GM19240 (cell line): ENCODE measurements around the gene ANKRD17.

Experiments
- DNase-seq: peaks from one replicate; pipeline ENCODE4 v3.0.0; 2011; ENCODE audit warnings: low spot score; ENCODE audit not compliant: insufficient read length

The ANKRD17 gene

DNA sequence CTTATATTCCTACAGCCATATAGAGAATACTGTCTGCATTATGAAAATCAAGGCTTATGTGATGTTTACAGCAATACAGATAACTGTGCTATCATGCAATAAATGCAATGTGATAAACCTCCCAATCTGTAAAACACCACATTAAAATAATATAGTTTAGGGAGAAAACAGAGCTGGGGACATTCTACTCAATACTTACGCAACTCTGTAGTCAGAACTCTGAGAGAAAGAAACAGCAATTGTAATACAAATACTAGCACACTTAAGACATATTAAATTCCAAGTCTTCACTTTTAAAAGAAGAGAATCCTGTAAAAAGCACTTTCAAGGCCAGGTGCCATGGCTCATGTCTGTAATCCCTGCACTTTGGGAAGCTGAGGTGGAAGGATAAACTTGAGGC is 61.4 kb downstream of the ANKRD17 start:
- no peak for DNase-seq

DNA sequence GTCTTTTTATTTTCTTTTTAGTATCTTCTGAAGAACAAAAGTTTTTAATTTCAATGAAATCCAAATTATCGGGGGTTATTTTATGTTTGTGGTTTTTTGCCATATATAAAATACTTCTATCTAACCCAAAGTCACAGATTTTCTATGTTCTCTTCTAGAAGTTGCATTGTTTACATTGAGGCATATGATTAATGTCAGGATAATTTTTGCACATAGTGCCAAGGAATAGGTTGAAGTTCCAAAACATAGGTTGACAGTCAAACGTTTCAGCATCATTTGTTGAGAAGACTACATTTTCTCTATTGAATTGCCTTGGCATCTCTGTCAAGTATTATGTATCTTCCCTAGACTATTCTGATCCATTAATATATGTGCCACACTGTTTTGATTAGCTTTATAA is 64.5 kb downstream of the ANKRD17 start:
- DNase-seq = no peak

DNA sequence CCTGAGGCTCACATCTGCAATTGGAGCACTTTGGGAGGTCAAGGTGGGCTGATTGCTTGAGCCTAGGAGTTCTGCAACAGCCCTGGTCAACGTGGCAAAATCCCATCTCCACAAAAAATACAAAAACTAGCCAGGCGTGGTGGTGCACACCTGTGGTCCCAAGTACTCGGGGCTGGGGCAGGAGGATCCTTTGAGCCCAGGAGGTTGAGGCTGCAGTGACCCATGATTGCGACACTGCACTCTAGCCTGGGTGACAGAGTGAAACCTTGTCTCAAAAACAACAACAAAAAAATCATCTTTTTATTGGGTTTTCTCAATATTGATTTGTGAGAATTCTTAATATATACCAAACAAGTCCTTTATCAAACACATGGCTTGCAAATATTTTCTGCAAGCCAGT is 64.9 kb downstream of the ANKRD17 start:
- DNase-seq = no peak

DNA sequence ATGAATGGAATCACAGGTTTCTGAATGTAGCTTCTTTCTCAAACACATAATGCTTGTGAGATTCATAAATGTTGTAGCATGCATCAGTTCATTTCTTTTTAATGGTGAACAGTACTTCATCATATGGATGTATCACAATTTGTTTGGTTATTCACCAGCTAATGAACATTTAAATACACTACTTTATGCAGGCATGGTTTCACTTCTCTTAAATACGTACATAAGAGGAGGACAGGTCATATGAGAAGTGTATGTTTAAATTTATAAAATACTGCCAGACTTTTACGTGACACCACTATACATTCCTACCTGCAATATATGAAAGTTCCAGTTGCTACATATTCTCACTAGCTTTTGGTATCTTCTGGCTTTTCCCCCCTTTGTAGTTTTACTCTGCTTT is 65.4 kb downstream of the ANKRD17 start:
- DNase-seq = no peak

- DNase-seq = no peak
Measured at GRCh38 chr4:73189274-73189810, 69.3 kb downstream of the ANKRD17 start.

- no peak for DNase-seq
Measured at GRCh38 chr4:73187325-73187724, 71.3 kb downstream of the ANKRD17 start.

DNA sequence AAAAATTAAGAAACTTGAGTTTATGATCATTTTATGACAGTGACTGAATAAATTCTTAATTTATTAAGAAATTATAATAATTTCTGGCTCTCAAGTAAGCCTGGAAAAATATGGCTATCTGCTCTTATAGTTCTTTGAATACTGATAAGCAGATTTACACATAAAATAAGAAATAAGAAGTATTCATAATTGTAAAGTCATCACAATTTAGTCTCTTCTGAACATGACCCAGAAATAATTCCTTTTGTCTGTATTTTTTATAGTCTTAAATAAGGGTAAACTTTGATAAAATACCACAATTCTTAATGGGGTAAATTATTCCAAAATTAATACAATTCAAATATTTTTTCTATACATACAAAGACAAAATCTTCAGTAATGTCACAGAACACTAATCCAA is 72.7 kb downstream of the ANKRD17 start:
- no peak for DNase-seq

DNA sequence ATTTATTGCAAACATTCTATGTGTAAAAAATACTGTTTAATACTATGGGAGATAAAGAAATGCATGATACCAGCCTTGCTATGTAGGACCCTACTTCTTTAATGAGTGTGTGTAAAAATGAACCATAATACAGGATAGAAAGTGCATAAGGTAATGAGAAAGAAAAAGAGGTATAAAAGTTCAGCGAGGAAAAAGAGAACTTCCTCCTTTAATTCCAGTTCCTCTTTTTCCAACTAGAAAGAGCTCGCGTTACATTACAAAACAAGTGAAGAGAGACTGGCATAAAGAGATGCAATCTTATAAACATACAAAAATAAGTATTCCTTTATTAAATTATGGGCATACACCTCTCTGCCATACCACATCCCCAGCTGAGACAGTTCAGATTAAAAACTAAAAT is 77.4 kb downstream of the ANKRD17 start:
- DNase-seq = no peak

DNA sequence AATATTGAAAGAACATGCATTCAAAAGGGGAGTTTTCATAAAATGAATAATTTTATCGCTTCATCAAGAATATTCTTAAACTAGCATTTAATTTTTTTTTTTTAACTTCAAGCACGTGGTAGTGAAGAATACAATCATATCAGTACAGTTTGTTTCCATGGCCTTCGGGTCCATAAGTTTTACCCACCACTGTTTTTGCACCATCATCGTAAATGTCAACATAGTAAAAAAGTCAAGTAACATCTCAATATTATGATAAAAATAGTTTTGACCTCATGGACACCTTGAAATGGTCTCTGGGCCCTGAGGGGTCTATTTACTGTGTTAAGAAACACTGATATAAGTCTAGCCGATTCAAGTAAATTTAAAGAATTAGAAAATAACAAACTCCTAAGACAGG is 80.2 kb downstream of the ANKRD17 start:
- no peak for DNase-seq

DNA sequence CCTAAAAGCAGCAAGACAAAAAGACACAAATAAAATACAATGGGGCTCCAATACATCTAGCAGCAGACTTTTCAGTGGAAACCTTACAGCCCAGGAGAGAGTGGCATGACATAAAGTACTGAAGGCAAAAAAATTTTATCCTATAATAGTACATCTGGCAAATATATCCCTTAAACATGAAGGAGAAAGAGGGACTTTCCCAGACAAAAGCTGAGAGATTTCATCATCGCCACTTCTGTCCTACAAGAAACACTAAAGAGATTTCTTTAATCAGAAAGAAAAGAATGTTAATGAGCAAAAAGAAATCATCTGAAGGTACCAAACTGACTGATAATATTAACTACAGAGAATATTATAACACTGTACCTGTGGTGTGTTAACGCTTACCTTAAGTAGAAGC is 86.4 kb downstream of the ANKRD17 start:
- DNase-seq = no peak

DNA sequence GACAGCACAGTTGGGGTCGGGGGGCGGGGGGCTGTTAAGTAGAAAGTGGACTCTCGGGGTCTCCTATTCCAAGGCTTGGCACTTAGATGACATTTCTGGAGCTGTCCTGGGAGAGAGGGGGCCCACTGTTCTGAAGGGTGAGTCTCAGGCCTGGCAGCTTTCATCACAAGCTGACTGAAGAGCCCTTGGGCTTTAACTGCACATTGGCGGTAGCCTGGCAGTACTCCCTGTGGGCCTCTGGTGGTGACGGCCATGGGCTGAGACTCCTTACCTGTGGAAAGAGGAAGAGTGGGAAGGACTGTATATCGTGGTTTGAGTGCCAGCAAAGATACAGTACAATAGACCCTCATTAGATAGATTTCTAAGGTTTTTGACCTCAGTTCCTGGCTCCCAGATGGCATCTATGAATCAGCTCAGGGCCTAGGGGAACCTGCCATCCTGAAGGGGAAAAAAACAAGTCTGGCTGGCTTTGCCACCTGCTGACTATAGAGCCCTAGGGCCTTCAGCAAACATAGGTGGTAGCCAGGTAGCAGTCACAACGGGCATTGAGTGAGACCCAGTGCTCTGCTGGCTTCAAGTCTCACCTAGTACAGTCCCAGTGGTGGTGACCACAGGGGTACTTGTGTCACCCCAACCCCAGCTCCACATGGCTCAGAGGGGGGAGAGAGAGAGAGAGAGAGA is 87.9 kb downstream of the ANKRD17 start:
- DNase-seq = no peak

- no peak for DNase-seq
Measured at GRCh38 chr4:73166212-73166611, 92.4 kb downstream of the ANKRD17 start.

- DNase-seq = no peak
Measured at GRCh38 chr4:73161527-73162185, 96.9 kb downstream of the ANKRD17 start.

- no peak for DNase-seq
Measured at GRCh38 chr4:73156394-73156793, 102.2 kb downstream of the ANKRD17 start.

DNA sequence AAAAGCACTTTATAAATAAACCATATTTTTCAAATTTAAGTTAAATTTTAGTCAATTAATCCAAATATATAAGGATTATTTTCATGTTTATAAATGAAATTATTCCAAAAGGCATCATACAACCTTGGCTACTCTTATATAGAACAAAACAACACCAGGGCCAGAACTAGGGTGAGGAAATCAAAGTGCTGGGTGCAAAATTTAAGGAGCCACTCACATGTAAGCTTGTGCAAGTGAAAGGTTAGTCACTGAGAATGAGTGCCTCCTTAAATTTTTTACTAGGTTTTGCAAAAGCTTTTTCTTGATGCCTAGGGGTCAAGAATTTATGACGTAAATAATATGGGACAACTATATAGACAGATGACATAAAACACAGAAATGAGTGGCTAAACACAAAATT is 105.7 kb downstream of the ANKRD17 start:
- no peak for DNase-seq

- no peak for DNase-seq
Measured at GRCh38 chr4:73142995-73143547, 115.5 kb downstream of the ANKRD17 start.

DNA sequence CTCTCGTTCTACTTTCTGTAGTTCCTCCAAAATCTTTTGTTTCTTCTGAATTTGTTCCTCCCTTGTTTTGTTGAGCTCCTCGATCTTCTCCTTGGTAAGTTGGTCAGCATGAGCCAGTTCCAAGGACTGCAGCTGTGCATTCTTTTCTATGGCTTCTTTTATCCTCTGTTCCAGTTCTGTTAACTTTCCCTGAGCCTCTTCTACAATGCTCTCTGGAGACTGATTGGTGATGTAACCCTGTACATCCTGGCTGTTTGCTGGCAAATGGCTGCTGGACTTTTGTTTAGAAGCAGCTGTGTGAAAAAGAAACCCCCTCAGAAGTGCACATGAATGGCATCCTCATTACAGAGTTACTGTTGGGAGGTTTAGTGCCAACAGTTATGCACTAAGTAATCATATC is 118.6 kb downstream of the ANKRD17 start:
- no peak for DNase-seq

- DNase-seq = no peak
Measured at GRCh38 chr4:73139245-73139644, 119.4 kb downstream of the ANKRD17 start.

GRCh38 chr4:73137121-73137520 is 121.5 kb downstream of the ANKRD17 start:
- no peak for DNase-seq

- no peak for DNase-seq
Measured at GRCh38 chr4:73133784-73134183, 124.8 kb downstream of the ANKRD17 start.

- DNase-seq = no peak
Measured at GRCh38 chr4:73131281-73131680, 127.3 kb downstream of the ANKRD17 start.

- DNase-seq = no peak
Measured at GRCh38 chr4:73129319-73129718, 129.3 kb downstream of the ANKRD17 start.
